SJSA1 (cell line): Measurements from ENCODE around the gene ANKRD27. TPM values are rescaled to one million over a fixed set of nuclear protein-coding genes. Genes with fewer than 3 reads are reported as not detected.

Experiments used
- DNase-seq, 2 experiments: peaks; one replicate each; pipeline ENCODE4 v3.0.0-alpha.2; 2015 to 2020; ENCODE audit warnings: low spot score in 2 of 2, low read depth in 1 of 2
- H3K27ac ChIP-seq: fragments of 250-450 bp; sonication (Bioruptor Pico); 2 replicates; pipeline ENCODE4 v1.5.1; 2020; ENCODE audit warnings: mild to moderate bottlenecking, moderate library complexity
- H3K27me3 ChIP-seq: fragments of 250-450 bp; sonication (Bioruptor Pico); replicated peaks from 2 replicates; pipeline ENCODE4 v1.5.1; 2020; ENCODE audit warnings: mild to moderate bottlenecking, moderate library complexity
- H3K36me3 ChIP-seq: fragments of 250-450 bp; sonication (Bioruptor Pico); 2 replicates; pipeline ENCODE4 v1.5.1; 2020; ENCODE audit warnings: mild to moderate bottlenecking
- H3K4me1 ChIP-seq: fragments of 250-450 bp; sonication (Bioruptor Pico); replicated peaks from 2 replicates; pipeline ENCODE4 v1.6.1; 2021; ENCODE audit warnings: mild to moderate bottlenecking
- H3K4me3 ChIP-seq: fragments of 250-450 bp; sonication (Bioruptor Pico); 2 replicates; pipeline ENCODE4 v1.5.1; 2020; ENCODE audit warnings: mild to moderate bottlenecking
- H3K9me3 ChIP-seq: fragments of 250-450 bp; sonication (Bioruptor Pico); replicated peaks from 2 replicates; pipeline ENCODE4 v1.5.1; 2020; ENCODE audit warnings: mild to moderate bottlenecking
- total RNA-seq: library from RNA; depleted of rRNA; stranded (reverse); fragments of >200 nt; shearing (Covaris generic); gene quantifications from 2 replicates; pipeline ENCODE4 v1.2.3, GENCODE V29; 2014

The ANKRD27 gene
- total RNA-seq, 1 experiment from 2014 or later, result 26.2 TPM

DNA sequence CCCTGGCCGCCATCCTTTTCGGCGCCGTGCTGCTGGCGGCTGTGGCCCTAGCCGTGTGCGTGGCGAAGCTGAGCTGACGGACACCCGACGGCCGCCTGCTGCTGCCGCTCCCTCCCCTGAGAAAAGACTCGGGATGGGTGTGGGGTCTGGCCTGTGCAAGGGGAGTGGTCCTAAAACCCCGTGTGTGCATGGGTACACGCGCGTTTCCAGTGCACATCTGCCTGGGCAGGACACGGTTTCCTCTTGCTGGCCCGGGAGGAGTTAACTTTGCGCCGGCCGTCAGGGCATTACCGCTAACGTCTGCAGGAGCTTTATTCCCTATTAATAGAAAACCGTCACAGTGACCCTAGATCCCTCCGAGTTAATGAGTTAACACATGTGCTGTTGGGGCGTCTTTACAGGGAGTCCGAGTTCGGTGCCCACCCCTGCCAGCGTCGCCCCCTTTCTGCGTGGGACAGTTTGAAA, 1.9 kb upstream of the ANKRD27 start:
- H3K27me3 ChIP-seq, result peaks cover 26% of the 10 kb centered on the region
- no peak overlapping the region for H3K27ac ChIP-seq
- no peak overlapping the region for H3K4me3 ChIP-seq
- H3K4me1 ChIP-seq, result peaks cover 17% of the 10 kb centered on the region
- no peaks in the 10 kb centered on the region for H3K9me3 ChIP-seq
- peaks cover 6% of the 10 kb centered on the region; the same call in 1 of the 2 replicates for H3K36me3 ChIP-seq
- DNase-seq, result no peak

DNA sequence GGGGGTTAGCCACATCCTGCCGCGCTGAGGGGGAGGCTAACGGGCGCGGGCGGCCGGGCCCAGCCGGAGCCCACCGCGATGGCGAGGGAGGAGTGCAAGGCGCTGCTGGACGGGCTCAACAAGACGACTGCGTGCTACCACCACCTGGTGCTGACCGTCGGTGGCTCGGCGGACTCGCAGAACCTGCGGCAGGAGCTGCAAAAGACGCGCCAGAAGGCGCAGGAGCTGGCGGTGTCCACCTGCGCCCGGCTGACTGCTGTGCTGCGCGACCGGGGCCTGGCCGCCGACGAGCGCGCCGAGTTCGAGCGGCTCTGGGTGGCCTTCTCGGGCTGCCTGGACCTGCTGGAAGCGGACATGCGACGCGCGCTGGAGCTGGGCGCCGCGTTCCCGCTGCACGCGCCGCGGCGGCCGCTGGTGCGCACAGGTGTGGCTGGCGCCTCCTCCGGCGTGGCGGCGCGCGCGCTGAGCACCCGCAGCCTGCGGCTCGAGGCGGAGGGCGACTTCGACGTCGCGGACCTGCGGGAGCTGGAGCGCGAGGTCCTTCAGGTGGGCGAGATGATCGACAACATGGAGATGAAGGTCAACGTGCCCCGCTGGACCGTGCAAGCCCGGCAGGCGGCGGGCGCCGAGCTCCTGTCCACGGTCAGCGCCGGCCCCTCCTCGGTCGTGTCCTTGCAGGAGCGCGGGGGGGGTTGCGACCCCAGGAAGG, 1.4 kb upstream of the ANKRD27 start:
- DNase-seq, result no peak
- Histone ChIP-seq H3K4me3 (peak overlapping the region; percentile 91), H3K36me3 (peaks cover 6% of the 10 kb centered on the region; the same call in 1 of the 2 replicates), H3K27me3 (peaks cover 26% of the 10 kb centered on the region), H3K4me1 (peaks cover 17% of the 10 kb centered on the region), H3K9me3 (no peaks in the 10 kb centered on the region), H3K27ac (no peak overlapping the region)

DNA sequence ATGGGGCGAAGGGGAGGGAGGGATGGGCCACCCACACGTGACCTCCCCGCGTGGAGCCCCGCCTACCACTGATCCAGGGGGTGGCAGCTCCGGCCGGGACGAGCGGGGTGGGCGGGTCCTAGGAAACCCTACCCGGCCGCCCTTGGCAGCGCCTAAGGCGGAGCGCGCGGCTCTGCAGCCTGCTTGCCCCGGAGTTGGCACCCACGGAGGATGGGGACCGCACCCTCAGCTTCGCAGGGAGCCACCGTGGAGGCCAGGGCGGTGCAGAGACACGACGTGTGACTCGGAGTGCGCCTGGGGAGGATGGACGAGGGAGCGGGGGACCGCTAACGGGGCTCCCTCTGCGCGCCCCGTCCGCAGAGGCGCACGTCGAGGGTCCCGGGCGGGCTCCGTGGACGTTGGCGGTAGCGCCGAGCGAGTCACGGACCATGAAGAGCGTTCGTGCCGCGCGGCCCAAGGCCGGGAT, 773 bp upstream of the ANKRD27 start, which contains the start of gene RGS9BP:
TSS of gene RGS9BP (plus strand) at position 129 of the 466 bp plus-strand sequence. CDS start 416 bp downstream, outside the sequence.
- no peak within 1 kb of the TSS for H3K27ac ChIP-seq
- DNase-seq, result peak in 1 of 2 experiments; percentile 85

DNA sequence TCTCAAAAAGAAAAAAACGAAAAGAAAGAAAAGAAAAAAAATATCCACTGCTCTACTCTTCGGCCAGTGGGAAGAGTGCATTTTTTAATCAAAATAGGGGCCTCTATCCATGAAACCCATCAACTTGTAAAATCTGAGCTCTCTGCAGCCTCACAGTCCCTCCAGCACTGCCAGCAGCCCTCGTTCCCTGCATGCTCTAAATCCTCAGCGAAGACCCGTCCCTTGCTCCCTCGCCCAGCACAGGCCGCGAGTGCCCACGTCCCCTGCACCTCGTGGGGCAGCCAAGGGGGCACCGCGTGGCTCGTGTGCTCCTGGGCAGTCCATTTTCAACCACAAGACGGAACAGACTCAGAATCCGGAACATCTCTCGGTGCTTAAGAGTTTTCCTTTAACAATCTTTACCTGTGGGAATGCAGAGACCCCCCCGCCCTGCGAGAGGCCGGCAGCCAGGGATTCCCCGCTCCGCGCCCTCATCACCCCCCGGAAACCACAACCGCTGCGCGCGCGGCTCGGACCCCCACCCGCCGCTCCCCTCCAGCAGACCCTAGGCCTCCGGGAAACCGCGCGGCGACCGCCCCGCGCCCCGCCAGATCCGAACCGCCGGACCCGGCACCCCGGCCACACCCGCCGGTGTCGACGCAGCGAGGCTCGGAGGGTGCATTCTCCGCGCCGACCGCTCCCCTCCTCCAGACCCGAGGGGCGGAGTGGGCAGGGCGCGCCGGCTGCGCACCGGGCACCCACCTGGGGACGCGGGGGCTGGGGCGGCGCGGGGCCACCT, 638 bp downstream of the ANKRD27 start:
- no peaks in the 10 kb centered on the region for H3K9me3 ChIP-seq
- DNase-seq, result peak in 1 of 2 experiments; percentile 16
- H3K4me1 ChIP-seq, result peaks cover 17% of the 10 kb centered on the region
- H3K4me3 ChIP-seq, result peak overlapping the region; percentile 91
- peaks cover 8% of the 10 kb centered on the region; the same call in 1 of the 2 replicates for H3K36me3 ChIP-seq
- H3K27me3 ChIP-seq, result peaks cover 23% of the 10 kb centered on the region
- H3K27ac ChIP-seq, result no peak overlapping the region

More for the DNA sequence above, 773 bp upstream of the ANKRD27 start, which contains the start of gene RGS9BP:
- peaks cover 17% of the 10 kb centered on the region for H3K4me1 ChIP-seq
- peaks cover 26% of the 10 kb centered on the region for H3K27me3 ChIP-seq
- peak within 1 kb of the TSS; percentile 91 for H3K4me3 ChIP-seq
- peaks cover 6% of the 10 kb centered on the region; the same call in 1 of the 2 replicates for H3K36me3 ChIP-seq
- H3K9me3 ChIP-seq, result no peaks in the 10 kb centered on the region

DNA sequence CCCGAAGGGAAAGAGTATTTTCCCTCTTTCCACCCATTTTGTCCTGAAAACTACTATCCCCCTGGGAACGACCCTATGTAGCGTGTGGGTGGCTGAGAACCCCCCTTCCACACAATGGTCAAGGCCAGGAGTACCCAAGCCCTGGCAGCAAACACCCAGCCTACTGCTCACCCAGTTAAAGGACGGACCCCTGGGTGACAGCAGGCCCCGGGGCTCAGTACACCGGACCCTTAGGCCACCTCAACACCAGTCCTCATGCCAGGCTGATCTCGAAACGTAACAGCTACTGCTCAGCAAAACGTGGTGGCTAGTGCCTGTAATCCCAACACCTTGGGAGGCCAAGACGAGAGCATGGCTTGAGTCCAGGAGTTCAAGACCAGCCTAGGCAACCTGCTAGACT, 1.4 kb downstream of the ANKRD27 start:
- Histone ChIP-seq H3K4me1 (peaks cover 17% of the 10 kb centered on the region), H3K36me3 (peaks cover 8% of the 10 kb centered on the region; the same call in 1 of the 2 replicates), H3K27ac (no peak overlapping the region), H3K27me3 (peaks cover 23% of the 10 kb centered on the region), H3K9me3 (no peaks in the 10 kb centered on the region), H3K4me3 (no peak overlapping the region)
- no peak for DNase-seq

DNA sequence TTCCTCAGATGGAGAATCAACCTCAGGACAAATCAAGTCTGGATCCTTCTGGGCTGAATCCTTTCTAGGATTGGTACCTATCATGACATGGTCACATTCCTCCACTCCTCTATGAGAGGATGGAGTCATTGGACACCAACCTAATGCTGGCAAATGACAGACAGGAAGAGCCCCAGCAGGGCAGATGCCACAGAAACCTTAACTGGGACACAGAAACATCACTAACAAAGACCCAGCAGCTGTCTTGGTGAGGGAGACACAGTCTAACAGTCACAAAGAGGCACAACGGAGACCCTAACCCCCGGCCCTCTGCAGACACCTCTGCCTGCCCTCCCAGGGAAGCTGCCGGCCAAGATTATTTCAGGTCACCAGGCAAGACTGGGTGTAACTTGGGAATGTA, 2.1 kb downstream of the ANKRD27 start:
- no peak for DNase-seq
- H3K4me1 ChIP-seq, result peaks cover 17% of the 10 kb centered on the region
- H3K27me3 ChIP-seq, result peaks cover 22% of the 10 kb centered on the region
- no peak overlapping the region for H3K4me3 ChIP-seq
- no peak overlapping the region for H3K27ac ChIP-seq
- peaks cover 10% of the 10 kb centered on the region; the same call in 1 of the 2 replicates for H3K36me3 ChIP-seq
- H3K9me3 ChIP-seq, result no peaks in the 10 kb centered on the region

DNA sequence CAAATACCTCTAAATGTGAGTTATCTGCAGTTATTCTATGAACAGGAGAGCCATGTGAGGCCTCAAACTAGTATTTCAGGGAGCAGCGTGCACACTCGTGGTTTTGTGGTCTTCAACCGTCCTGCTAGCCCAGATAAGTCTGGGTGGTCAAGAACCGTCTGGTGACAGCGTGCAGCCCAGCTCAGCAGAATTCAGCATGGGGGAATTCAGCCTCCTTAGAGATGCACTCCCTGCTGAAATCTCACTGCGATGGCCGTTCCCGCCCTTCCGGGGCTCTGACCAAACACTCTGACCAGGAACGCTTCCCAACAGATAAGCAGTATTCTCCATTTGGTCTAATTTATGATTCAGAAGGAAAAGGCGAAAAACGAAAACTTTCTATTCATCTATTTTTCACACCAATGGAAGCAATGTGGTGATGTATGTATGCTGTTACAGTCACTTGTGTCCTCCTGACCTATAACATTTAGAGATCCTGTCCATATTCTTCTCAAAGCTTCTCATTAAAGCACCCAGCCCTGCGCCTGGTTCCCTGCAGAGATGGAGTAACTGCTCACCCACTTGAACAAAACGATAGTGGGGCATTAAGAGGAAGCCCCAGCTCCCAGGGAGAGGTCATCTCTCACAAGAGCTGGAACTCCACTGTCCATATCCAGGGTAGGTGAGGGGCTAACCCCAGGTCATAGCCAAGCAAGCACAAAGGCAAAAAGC, 2.9 kb downstream of the ANKRD27 start:
- no peaks in the 10 kb centered on the region for H3K9me3 ChIP-seq
- no peak overlapping the region for H3K27ac ChIP-seq
- no peak for DNase-seq
- H3K27me3 ChIP-seq, result peaks cover 14% of the 10 kb centered on the region
- H3K4me3 ChIP-seq, result no peak overlapping the region
- peaks cover 17% of the 10 kb centered on the region for H3K4me1 ChIP-seq
- peaks cover 13% of the 10 kb centered on the region for H3K36me3 ChIP-seq

DNA sequence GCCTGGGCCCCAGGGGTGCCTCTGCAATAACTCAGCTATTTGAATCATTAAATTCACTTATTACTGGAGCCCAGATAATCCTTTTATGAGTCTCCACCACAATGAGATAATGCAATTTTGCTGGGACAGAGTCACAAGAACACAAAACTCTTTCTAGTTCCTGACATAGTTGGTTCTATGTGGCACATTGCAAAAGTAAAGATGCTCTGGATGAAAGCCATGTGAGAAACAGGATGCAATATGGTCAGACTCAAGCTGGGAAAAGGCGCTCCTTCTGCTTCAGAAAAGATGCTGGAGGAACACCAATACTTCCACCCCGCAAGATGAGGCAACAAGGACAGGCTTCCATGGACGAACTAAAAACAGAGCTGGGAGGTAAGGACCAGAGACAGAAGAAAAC, 5.7 kb downstream of the ANKRD27 start:
- no peak for DNase-seq
- peaks cover 14% of the 10 kb centered on the region for H3K36me3 ChIP-seq
- H3K27me3 ChIP-seq, result no peaks in the 10 kb centered on the region
- H3K4me1 ChIP-seq, result peaks cover 5% of the 10 kb centered on the region
- no peak overlapping the region for H3K27ac ChIP-seq
- no peaks in the 10 kb centered on the region for H3K9me3 ChIP-seq
- H3K4me3 ChIP-seq, result no peak overlapping the region

DNA sequence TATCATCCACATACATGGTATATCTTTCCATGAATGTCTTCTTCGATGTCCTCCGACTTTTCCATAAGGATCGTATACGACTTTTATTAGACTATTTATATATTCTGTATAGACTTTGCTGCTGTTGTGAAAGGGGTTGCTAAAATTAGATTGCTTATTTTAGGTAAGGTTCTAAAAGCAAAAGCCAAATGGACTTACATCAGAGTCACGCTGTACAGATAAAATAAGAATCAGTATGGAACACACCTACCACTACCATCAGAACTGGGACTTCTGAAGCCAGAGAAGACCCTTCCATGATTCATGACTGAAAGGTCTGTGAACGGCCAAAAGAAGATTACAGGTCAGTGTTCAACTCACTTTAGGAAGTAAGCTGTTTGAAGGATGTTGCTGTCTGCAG, 8.9 kb downstream of the ANKRD27 start:
- DNase-seq, result no peak
- Histone ChIP-seq H3K9me3 (no peaks in the 10 kb centered on the region), H3K4me1 (no peaks in the 10 kb centered on the region), H3K4me3 (no peak overlapping the region), H3K36me3 (peaks cover 14% of the 10 kb centered on the region; the same call in 1 of the 2 replicates), H3K27me3 (no peaks in the 10 kb centered on the region), H3K27ac (no peak overlapping the region)

DNA sequence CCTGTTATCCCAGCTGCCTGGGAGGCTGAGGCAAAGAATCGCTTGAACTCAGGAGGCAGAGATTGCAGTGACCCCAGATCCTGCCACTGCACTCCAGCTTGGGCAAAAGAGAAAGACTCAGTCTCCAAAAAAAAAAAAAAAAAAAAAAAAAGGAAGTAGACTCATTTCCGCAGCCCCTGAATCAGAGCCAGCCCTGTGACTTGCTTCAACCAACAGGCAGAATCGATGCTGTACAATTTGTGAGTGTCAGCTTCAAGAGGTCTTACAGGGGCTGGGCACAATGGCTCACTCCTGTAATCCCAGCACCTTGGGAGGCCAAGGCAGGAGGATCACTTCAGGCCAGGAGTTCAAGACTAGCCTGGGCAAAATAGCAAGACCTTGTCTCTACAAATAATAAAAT, 12.8 kb downstream of the ANKRD27 start:
- DNase-seq, result no peak
- no peak overlapping the region for H3K4me3 ChIP-seq
- H3K9me3 ChIP-seq, result no peaks in the 10 kb centered on the region
- no peaks in the 10 kb centered on the region for H3K4me1 ChIP-seq
- H3K27ac ChIP-seq, result no peak overlapping the region
- H3K36me3 ChIP-seq, result peaks cover 11% of the 10 kb centered on the region; the same call in 1 of the 2 replicates
- no peaks in the 10 kb centered on the region for H3K27me3 ChIP-seq

DNA sequence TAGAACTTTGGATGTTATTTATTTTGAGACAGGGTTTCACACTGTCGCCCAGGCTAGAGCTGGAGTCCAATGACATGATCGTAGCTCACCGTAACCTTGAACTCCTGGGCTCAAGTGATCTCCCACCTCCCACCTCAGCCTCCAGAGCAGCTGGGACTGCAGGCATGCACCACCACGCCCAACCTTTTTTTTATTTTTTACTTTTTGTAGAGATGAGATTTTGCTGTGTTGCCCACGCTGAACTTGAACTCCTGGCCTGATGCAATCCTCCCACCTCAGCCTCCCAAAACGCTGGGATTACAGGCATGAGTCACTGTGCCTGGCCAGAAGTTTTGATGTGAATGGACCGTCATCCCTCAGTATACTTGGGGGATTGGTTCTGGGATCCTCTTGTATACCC, 13.7 kb downstream of the ANKRD27 start:
- no peak for DNase-seq
- Histone ChIP-seq H3K27me3 (no peaks in the 10 kb centered on the region), H3K9me3 (no peaks in the 10 kb centered on the region), H3K4me3 (no peak overlapping the region), H3K27ac (no peak overlapping the region), H3K4me1 (no peaks in the 10 kb centered on the region), H3K36me3 (0 out of 2 replicates have a peak, but pooled peaks cover 5% of the 10 kb centered on the region)

DNA sequence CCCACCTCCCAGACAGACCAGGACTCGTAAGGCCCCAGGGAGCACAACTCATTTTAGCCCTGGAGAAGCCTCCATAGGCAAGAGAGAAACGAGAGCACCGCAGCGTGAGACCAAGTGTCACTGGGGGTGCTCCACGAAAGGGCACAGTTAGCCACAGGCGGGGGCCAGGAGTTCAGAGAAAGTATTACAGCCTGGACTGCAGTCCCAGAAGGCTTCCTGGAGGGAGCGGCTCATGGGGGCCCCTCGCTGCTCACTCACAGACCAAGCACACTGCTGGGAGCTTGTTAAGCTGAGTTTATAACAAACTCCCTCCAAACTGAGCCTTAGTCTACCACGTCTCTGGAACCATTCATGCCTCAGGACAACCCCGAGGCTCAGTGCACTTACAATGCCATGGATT, 16.5 kb downstream of the ANKRD27 start:
- H3K4me3 ChIP-seq, result no peak overlapping the region
- H3K27me3 ChIP-seq, result no peaks in the 10 kb centered on the region
- H3K9me3 ChIP-seq, result no peaks in the 10 kb centered on the region
- peaks cover 18% of the 10 kb centered on the region for H3K36me3 ChIP-seq
- no peak for DNase-seq
- H3K4me1 ChIP-seq, result no peaks in the 10 kb centered on the region
- no peak overlapping the region for H3K27ac ChIP-seq

DNA sequence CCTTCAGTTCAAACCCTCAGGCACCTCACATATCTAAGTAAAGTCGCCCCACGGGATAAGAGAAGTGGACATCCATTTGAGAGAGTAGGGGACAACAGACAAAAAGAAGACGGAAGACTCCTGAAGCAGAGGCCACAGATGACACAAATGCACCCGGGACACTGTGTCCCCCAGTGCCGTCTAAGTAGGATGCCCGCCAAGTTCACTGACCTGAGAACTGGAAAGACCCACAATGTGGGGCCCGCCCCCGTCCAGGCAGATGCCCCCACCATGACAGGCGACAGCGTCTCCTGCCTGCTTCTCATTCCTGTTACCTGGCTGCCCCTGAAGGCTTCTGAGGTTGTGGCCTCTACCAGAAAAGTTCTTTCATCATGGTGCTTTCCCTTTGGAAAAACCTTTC, 16.9 kb downstream of the ANKRD27 start:
- H3K4me1 ChIP-seq, result no peaks in the 10 kb centered on the region
- H3K27me3 ChIP-seq, result no peaks in the 10 kb centered on the region
- no peak for DNase-seq
- peaks cover 18% of the 10 kb centered on the region for H3K36me3 ChIP-seq
- H3K9me3 ChIP-seq, result no peaks in the 10 kb centered on the region
- H3K27ac ChIP-seq, result no peak overlapping the region
- H3K4me3 ChIP-seq, result no peak overlapping the region
